GM19467 (cell line): ENCODE data around the gene ZNF229.
"Not testable (repeated sequence)": the region's sequence is repeated elsewhere in the genome, so short reads cannot be mapped to it uniquely, and the experiment has no call there.

Source experiments
- ATAC-seq: cut with Tn5 transposase; IDR thresholded peaks from one replicate; pipeline ENCODE4 v1.9.1; 2021; ENCODE audit warnings: mild to moderate bottlenecking, moderate library complexity; ENCODE audit not compliant: unreplicated experiment

The ZNF229 gene

DNA sequence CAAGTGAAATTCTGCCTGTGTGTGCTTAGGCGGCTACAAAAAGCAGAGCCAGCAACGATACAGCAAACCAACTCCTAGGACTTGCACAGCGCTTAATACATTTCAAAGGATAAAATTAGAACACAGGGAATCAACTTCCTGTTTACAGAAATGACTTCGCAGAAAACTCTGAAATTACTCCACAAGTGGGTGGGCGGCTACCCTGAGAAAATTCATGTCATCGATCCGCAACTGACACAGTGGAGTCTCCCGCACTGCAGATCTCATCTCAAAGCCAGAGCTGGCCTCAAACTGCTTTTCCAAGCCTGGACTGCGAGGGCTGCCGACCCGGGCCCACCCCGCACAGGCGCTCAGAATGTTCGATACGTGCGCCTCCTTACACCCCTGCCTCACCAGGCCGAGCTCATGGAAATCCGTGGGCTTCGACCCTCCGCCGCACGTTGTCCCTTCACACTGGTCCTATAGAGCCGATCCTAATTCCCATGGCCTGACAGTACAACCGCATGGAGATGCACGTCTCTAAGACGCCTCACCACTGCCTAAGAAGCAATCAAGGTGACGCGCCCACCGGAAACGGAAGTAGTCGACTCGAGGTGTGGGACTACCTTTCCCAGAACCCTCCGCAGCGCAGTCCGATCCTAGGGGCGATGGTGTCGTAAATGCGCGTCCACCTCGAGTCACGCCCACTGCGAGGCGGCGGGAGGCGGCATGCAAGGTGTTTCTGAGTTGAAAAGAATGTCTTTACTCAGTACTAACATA is at the start of gene ZNF229:
Gene ZNF229 (minus strand): TSS at position 557 of the 759 bp plus-strand sequence. CDS start 5,625 bp downstream, outside the sequence.
- no peak for ATAC-seq

GRCh38 chr19:44496711-44497110 is 48.4 kb upstream of the ZNF229 start:
- ATAC-seq, result no peak

GRCh38 chr19:44476559-44477408 is 28.5 kb upstream of the ZNF229 start:
- no peak for ATAC-seq

GRCh38 chr19:44468730-44469129 is 20.5 kb upstream of the ZNF229 start:
- not testable (repeated sequence) for ATAC-seq

DNA sequence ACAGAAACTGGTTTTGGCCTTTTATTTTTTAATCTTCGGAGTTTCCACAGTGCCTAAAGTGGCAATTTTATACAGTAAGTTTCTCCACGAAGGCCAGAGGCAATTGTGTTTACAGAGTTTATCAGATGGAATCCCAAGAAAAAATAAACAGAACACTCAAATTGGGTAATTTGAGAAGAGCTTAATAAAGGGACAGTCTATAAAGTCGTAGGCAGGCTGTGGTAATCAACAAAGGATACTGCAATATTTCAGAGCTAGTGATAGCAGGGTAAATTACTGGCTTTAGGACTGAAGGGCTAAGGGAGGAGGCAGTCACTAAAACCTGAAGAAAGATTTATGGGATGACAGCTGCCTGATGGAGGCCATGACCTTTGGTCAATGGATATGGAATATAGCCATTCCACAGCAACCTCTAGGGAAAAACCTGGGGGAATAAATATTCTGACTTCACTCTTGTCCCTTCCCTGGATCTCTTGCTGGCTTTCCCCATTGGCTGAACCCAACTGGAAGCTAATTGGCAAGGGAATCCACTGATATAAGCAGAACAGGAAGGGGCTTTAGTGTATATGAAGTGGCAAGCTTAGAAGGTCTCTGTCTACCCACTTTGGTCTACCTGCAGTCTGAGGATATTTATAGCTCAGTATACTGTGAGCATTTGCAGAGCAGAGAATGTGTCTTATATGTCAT is 14.5 kb upstream of the ZNF229 start:
- ATAC-seq, result not testable (repeated sequence)

DNA sequence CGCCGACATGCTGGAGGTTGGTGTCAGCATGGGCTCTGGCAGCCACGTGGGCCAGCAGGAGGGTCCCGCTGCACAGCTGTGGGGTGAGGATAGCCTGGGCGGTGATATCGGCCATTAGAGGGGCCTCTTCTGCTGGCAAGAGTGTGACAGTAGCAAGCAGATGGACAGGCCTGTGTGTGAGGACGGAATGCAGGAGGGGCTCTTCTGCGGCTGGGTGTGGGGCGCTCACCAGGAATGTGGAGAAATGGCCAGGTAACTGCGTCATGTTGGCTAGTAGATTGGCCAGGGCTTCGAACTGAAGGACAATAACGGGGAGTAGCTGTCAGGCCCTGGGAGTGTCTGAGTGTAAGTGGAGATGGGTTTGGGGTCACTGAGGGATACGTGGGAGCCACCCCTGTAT is 7.7 kb upstream of the ZNF229 start:
- not testable (repeated sequence) for ATAC-seq

DNA sequence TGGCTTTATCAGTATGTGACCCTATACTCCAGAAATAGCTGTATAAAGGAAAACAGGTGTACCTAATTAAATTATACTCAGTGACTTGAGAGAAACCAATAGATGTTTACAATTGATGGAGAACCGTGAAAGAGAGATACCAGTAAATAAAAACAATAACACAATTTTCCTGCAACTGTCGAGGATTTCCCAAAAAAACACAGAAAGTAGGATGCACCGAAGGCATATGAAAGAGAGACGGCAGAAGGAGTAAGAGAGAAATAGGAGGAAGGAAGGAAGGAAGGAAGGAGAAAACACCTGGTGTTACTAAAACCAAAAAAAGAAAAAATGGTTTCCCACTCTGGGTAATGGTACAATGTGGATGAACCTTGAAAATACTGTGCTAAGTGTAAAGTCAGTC is 6.8 kb upstream of the ZNF229 start:
- ATAC-seq, result no peak

DNA sequence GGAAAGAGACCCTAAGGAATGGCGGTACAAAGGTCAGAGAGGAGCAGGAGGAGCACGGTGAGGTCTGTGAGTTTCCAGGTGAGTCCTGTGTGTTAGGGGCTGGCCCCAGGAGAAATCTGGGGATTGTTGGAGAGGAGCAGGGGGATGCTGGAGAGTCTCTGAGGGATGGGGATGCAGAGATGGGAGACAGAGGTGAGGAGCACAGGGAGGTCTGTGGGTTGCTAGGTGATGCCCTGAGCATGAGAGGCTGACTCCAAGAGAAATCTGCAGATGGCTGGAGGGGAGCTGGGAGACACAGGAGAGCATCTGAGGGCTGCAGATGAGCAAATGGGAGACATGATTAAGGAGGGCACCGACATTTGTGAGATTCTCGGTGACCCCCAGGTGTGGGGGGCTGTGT is 4.1 kb upstream of the ZNF229 start:
- ATAC-seq, result no peak

- no peak for ATAC-seq
Measured at GRCh38 chr19:44451687-44452086, 3.4 kb upstream of the ZNF229 start.

- no peak for ATAC-seq
Measured at GRCh38 chr19:44438441-44438840, 9.8 kb downstream of the ZNF229 start.

GRCh38 chr19:44435441-44435840 is 12.8 kb downstream of the ZNF229 start:
- ATAC-seq, result no peak

GRCh38 chr19:44430956-44431355 is 17.3 kb downstream of the ZNF229 start:
- no peak for ATAC-seq

DNA sequence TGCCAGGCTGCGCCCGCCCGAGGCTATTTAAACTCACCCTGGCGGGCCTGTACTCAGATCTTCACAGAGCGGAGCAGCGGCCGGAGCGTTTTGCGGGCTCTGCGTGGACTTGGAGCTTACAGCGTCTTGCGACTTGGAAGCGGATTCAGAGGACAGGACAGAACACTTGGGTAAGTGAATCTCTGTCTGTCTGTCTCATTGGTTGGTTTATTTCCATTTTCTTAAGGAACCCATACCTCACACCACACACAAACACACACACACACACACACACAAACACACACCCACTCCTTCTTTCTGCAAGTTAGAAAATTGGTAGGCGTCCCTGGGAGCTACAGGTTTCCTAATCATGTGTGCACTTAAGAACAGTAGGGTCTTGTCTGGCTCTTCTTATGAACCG is 32.7 kb downstream of the ZNF229 start:
- not testable (repeated sequence) for ATAC-seq

DNA sequence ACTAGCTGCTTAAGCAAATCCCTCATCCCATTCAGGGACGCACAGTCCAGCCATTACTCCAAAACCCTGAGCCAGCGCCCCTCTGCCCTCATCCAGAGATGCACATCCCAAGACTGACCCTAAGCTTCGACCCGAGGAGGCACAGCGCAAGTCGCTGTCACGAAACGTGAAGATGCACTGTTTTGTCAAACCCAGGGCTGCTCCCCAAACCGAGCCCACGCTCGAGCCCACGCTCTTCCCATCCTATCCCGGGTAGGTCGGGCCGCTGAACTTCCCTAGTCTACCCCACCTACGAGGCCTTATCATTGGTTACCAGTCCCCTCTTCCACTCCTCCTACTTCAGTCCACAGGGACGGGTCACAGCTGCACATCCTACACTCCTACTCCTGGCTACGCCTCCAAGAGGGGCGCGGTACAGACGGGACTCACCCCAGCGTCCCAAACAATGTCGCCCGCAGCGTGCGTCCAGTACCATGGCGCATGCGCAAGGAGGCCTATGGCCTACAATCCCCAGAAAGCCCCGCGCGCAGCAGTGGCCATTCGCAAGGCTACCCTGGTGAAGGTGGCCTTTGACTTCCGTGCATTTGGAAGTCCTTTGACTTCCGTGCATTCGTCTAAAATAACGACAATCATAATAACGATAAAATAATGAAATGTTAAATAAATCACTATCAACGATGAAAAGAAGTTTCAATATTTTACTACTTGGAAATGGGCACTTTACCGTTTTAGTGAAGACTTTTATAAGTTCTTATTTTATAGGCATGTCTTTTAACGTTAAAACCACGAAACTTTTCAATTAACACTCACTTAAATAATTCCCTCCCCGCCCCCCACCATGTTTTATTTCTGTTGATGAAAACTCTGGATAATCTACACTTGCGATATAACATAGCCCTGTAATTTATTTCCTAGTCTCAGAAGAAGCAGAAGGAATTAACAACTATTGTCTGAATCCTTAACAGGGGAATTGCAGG is 46.8 kb downstream of the ZNF229 start, which contains the start of gene ZNF285:
Gene ZNF285 (minus strand): TSS at position 470 of the 977 bp plus-strand sequence. CDS start 4,395 bp downstream, outside the sequence.
- no peak for ATAC-seq

- not testable (repeated sequence) for ATAC-seq
Measured at GRCh38 chr19:44389268-44389667, 59.0 kb downstream of the ZNF229 start.
